HG03571 (cell line): ENCODE results near the gene RNF220.

Source experiments
- ATAC-seq: cut with Tn5 transposase; IDR thresholded peaks from one replicate; pipeline ENCODE4 v1.9.1; 2021; ENCODE audit not compliant: unreplicated experiment

RNF220 gene

GRCh38 chr1:44431861-44432260 lies 26.8 kb downstream of the RNF220 start:
- ATAC-seq, result no peak

GRCh38 chr1:44433209-44433608 lies 28.2 kb downstream of the RNF220 start:
- ATAC-seq, result no peak

- no peak for ATAC-seq
Measured at GRCh38 chr1:44436401-44437106, 31.5 kb downstream of the RNF220 start.

GRCh38 chr1:44437107-44437716 lies 32.2 kb downstream of the RNF220 start:
- no peak for ATAC-seq

- no peak for ATAC-seq
Measured at GRCh38 chr1:44442791-44443190, 37.7 kb downstream of the RNF220 start.

- ATAC-seq, result no peak
Measured at GRCh38 chr1:44447051-44447810, 42.2 kb downstream of the RNF220 start.

- ATAC-seq, result no peak
Measured at GRCh38 chr1:44453798-44454349, 48.8 kb downstream of the RNF220 start.

- no peak for ATAC-seq
Measured at GRCh38 chr1:44454704-44455103, 49.6 kb downstream of the RNF220 start.

- no peak for ATAC-seq
Measured at GRCh38 chr1:44460107-44460882, 55.2 kb downstream of the RNF220 start.

- ATAC-seq, result no peak
Measured at GRCh38 chr1:44464361-44464760, 59.3 kb downstream of the RNF220 start.

GRCh38 chr1:44467566-44467965 lies 62.5 kb downstream of the RNF220 start:
- ATAC-seq, result no peak

- no peak for ATAC-seq
Measured at GRCh38 chr1:44471911-44472453, 66.9 kb downstream of the RNF220 start.

- ATAC-seq, result no peak
Measured at GRCh38 chr1:44472620-44473525, 67.8 kb downstream of the RNF220 start.

GRCh38 chr1:44476891-44477290 lies 71.8 kb downstream of the RNF220 start:
- ATAC-seq, result no peak

GRCh38 chr1:44481701-44482100 lies 76.6 kb downstream of the RNF220 start:
- ATAC-seq, result no peak

GRCh38 chr1:44483089-44483874 lies 78.2 kb downstream of the RNF220 start:
- no peak for ATAC-seq

GRCh38 chr1:44484155-44484688 lies 79.2 kb downstream of the RNF220 start:
- no peak for ATAC-seq

- no peak for ATAC-seq
Measured at GRCh38 chr1:44485229-44485933, 80.3 kb downstream of the RNF220 start.
